GM15510 (cell line): ENCODE data around the gene TWIST2.

Experiments
- POLR2A ChIP-seq: IDR thresholded peaks from 3 replicates; pipeline ENCODE4 v1.6.1; 2011; ENCODE audit warnings: borderline replicate concordance; ENCODE audit not compliant: insufficient read length; ENCODE audit errors: extremely low read depth

TWIST2 gene

DNA sequence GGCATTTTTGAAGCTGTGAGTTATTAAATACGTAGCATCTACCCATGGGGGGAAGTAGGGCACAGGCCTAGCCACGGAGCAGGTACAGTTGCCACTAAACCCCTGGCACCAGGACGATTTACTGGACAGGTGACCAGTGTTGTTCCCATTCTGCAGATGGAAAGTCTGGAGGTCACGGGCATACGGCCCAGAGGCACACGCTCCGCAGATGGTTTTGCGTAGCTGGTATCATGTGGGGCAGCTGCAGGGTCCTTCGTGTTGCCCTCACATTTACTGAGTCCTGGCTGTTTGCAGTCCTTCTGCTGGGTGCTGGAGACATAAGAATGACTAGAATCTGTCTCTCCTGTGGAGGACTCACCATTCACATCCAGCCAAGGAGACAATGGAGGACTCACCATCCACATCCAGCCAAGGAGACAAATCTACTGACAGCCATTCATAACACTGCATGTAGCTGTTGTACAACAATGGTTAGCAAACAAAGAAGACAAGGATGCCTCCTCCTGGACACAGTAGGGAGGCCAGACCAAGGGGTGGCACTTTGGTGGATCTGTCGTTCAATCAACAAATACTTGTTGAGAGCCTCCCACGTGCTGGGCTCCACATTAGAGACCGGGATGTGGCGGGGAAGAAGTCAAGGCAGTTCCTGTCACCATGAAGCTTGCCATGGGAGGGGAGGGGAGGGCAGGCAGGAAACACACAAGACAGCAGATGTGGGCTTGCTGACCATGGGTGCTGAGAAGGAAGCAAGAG, 24.9 kb downstream of the TWIST2 start:
- TF ChIP-seq POLR2A = no peak

DNA sequence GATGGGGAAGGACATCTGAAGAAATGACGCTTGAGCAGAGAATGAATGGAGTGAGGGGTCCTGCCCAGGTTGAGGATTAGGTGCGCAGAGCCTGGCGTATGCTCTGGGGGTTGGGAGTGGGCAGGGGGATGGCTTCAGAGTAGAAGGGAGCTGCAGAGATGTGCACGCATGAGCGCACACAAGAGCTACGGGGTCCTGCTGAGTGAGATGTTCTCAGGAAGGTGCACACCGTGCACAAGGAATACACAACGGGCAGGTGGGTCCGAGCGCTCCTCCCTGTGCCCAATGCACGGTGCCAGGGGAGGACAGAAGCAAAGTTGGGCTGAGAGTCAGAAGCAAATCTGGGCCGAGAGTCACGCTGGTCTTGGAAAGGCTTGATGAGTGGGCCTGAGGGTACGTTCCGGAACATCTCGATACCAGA, 25.5 kb downstream of the TWIST2 start:
- no peak for TF ChIP-seq POLR2A

DNA sequence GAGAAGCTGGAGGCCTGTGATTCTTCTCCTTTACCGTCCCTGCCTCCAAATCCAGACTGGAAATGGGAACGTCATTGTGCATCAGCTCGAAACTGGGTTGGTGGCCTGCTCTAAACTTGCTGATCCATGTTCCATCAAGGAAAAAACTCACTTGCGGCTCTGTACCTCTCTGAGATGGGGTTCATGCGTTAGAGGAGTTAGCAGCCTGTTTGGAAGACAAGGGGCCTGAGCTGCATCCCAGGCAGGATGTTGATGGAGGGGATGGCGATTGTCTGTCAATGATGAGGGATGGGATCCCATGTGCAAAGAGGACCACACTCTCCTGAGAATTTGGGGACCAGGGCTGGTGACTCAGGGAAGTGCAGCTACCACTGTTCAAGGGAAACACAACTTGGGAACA, 26.0 kb downstream of the TWIST2 start:
- no peak for TF ChIP-seq POLR2A

DNA sequence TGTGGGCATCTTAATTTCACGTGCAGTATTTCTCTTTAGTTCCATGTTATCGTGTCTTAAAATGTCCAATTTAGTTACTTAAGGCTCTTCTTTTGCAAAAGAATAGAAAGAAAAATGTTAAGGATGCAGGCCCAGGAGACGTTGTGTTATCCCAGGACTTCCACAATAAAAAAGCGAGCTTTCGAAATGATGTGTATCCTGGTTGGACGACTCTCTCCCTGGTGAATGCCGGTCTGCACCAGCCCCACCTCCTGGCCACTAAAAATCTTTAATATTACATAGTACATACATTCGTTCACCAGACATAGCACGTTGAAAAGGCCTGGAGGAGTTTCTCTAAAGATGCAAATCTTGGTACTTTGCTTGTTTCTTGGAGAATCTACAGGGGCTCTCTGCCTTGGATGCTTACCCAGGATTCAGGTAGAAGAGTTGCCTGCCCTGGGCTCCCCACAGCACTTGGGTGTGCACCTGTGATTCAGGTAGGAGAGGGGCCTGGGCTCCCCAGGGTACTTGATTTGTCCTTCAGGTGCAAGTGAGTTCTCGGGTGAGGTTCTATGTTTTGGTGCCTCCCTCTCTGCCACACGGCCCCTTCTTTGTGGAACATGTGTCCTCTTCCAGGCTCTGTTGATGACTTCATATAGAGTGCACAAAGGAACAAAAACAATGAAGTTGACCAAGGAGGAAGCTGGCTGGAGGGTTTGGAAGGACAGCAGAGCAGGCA, 26.6 kb downstream of the TWIST2 start:
- no peak for TF ChIP-seq POLR2A

DNA sequence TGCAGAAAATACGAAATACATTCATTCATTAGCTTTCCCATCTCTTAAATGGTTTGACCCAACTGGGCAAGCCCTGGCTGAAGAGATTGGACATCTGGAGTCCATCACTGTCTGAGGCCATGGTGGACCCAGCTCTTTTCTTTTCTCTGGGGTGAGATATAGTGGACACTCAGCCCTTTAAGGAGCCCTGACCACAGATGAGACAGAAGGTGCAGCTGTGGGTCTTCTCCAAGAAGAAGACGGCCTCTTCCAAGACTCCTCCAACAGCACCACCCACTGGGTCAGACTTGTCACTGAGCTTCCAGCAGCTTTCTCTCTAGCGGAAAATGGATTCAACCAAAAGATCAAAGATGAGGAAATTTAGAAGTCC, 27.2 kb downstream of the TWIST2 start:
- TF ChIP-seq POLR2A = no peak

DNA sequence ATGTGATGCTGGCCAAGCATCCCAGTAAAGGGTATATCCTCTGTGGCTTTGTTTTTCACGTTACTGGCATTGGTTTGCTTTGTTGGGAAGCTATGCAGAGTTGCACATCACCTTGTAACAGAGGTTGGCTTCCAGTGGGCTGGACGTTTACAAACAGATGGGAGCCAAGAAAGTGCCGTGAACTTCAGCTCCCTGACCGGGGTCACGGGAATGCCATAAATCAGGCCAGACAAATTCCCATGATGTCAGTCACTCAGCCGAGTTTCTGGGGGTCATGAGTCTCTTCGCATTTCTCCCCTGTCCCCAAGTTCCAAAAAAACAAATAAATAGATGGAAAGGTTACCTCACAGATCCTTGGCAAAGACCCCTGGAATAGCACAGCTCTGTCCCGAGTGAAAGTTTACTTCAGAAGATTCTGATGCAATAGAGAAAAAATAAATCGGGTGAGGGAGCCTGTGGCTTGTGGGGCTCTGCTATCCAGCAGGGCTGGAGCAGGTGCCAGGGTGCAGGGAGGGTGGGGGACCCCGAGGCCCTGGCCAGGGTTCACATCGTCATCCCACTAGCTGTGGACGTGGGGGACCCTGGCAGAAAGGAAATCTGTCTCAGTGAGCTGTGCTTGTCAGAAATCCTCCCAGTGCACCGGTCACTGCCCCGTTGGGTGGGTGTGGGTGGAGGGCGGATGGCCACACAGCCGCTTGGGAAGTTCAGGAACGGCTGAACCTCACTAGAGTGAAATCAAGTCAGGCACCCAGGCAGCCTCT, 27.8 kb downstream of the TWIST2 start:
- TF ChIP-seq POLR2A = no peak

DNA sequence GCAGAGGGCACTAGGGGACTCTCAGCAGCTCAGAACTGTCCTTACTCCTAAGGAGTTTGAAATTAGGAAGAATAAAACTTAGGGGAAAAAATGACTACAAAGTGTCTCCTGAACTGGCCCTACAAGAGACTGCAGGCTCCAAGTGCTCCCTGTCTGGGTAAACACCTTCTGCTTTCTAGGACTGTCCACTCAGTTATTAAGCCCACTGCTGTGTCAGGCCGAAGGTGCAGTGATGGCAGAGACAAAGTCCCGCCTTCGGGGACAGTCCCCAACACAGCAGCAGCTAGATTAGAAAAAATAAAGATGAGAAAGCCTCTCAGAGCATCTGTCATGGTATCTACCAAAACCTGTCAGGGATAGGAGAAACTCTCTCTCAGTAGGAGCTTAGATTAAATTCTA, 28.3 kb downstream of the TWIST2 start:
- TF ChIP-seq POLR2A = no peak

DNA sequence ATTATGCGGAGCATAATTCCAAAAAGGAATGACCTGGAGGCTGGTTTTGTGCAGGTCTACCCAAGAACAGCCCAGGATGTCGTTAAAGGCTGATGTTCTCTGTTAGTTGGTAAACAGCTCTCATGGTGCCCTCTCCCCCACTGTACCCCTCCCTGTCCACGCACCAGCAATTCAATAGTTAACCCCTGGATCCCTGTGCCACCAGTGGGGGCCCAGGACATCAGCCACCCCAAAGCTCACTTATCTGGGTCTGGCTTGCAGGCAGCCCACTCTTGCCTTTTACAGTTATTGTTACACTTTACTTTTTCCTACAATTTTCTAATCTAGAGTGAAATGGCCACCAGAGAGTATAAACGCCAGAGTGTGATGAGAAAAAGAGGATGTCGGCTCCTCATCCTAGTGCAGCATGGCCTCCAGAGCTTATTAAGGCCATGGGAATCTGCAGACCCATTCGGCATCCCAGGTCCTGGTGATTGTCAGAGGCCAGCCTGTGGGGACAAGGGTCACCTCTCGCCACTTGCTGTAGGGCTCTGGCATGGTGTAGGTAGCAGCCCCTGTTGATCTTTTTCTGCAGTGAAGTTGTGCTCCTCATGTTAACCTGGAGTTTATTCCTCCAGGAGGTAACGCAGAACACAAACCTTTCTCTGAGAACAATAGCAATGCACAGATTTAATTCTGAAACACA, 30.3 kb downstream of the TWIST2 start:
- no peak for TF ChIP-seq POLR2A

DNA sequence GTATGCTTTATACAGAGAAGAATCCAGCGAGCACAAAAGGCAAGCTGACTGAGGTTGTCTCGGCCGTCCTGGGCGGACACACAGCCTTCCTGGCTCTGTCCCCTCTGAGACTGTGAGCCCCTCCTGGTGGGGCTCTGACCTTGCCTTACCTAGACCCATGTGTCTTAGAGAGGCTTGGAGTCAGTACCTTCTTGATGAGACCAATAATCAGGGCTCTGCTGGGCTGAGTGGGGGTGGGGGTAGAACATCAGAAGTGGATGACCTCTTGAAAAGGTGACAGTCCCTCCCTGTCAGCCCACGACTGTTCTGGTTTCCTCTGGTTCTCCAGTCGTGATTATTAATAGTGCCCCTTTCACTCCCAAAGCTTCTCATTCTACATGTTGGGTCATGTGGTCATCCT, 31.2 kb downstream of the TWIST2 start:
- no peak for TF ChIP-seq POLR2A

DNA sequence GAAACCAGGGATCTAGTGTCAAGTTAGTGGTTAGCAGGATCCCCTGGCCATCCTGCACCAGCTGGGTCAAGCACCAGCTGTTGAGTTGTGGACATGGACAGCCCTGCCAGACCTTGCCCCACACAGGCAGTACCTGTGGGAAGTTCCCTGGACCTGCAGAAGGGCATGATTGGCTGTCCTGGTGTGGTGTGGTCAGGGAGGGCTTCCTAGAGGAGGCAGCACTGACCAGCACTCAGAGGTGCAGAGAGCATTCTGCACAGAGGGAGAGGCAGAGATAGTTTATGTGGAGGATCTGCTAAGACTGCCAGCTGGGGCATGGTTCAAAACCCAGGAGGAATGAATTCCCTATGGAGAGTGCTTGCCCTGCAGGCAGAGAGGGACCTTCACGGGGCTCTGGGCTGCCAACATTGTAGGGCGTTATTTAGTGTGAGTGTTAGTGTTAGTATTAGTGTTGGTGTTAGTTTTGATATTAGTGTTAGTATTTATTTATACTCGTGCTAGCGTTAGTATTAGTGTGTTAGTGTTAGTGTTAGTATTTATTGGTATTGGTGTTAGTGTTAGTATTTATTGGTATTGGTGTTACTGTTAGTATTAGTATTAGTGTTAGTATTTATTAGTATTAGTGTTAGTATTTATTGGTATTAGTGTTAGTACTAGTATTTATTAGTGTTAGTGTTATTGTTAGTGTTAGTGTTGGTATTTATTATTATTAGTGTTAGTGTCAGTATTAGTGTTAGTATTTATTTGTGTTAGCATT, 31.9 kb downstream of the TWIST2 start:
- TF ChIP-seq POLR2A = no peak

DNA sequence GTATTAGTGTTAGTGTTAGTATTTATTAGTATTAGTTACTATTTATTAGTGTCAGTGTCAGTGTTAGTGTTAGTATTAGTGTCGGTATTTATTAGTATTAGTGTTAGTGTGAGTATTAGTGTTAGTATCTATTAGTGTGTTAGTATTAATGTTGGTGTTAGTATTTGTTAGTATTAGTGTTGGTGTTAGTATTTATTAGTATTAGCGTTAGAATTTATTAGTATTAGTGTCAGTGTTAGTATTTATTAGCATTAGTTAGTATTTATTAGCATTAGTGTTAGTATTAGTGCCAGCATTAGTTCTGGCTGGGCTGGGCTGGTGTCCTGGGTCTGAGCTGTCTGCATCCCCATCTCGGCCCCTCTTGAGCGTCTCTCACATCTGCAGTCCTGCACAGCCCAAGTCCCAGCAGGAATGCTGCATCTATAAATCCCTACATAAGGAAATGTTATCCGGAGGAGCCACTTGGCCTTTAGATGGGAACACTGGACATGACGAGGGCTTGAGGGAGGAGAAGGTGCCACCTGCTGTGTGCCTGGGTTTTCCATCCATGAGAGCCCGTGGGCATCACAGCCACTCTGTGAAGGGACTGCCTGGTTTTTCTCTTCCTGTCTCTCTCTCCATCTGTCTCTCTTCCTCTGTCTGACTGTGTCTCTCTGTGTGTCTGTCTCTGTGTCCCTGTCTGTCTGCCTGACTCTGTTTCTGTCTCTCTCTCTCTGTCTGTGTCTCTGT, 33.6 kb downstream of the TWIST2 start:
- TF ChIP-seq POLR2A = no peak

DNA sequence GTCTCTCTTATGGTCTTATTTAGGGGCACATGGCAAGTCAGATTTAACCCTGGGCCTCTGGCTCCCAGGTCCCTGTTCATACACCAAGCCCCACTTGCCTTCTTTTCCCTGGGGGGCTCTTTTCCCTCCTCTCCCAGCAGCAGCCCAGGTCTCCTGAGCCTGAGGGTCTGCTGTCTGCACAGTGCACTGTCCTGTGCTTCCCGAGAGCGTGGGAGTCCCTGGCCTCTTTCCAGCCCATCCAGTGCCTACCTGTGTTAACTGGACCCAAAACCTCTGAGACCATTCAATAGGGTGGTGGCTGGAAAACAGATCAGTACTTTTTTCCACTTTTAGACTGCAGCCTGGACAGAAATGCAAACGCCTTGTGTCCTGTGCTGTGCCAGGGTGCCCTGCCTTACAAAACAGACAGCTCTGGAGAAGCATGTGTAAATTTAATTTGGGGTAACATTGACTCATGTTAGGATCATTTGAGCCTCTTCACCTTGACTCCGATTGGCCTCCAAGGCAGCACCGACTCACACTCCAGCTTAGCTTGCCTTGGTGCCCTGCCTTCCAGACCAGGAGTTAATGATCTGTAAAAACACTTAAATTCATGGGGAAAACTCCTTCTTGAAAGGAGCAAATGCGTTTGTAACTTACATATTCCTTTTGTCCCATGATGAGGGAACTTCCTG, 34.3 kb downstream of the TWIST2 start:
- no peak for TF ChIP-seq POLR2A

DNA sequence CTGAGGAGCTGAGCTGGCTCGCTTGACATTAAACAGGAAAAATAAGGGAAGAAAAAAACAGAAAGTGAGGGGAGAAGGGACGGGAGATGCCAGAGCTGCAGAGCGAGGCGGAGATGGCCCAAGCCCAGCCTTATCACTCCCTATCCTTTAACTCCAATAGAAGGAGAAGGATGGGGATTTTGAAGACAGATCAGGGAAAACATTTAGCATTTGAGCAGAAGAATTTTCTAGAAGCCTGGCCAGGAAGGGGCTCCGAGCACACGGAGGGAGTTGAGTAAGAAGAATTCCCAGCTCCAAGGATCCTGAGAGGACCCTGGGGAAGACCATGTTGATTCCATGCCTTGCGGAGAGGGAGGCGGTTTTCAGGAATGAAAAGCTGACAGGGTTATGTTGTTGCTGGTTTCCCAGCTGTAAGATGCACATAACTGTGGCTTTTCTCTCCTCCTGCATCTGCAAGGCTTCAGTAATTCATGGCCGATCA, 35.6 kb downstream of the TWIST2 start:
- no peak for TF ChIP-seq POLR2A

DNA sequence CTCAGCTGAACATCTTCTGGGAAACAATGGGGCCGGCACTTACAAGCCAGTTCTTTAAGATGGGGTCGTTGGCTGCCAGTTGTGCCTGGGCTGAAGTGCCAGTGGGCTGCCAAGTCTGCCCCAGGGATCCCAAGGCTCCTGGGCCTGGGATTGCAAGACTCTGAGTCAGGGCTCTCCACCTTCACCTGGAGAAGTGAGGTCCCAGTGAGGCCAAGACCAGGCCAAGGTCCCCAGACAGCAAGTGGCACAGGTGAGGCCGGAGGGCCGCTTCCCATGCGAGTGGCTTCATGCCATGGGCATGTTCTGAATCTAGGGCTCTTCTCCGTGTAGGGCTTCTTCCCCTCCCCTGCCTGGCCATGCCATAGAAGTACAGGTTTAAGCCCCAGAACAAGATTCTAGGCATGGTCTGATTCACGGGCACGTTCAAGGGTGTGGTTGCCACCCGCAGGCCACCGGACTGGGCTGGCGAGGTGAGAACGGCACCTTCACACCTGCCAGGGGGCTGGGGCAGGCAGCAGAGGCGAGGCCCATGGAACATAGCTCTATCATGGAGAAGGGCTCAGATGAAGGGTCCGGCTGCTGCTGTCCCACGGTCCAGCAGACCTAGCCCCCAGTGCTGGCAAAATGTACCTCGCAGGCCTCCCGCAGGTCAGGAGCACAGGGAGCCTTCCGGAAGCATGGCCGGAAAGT, 36.4 kb downstream of the TWIST2 start:
- no peak for TF ChIP-seq POLR2A
